Esophagus (tissue), 2 donors: ENCODE results near the gene PKP4. TPM values are rescaled to one million over a fixed set of nuclear protein-coding genes. Genes with fewer than 3 reads are reported as not detected.
A peak's percentile ranks its signal among the peaks of the same experiment; 100 is the strongest.

Experiments used
- H3K27ac ChIP-seq, 2 donors: one replicate each; pipeline ENCODE4 v1.5.1; 2013; ENCODE audit warnings: low read depth in 2 of 2, mild to moderate bottlenecking in 2 of 2, inconsistent platforms in 1 of 2, low read length in 1 of 2, moderate library complexity in 1 of 2
- H3K27me3 ChIP-seq, 2 donors: one replicate each; pipeline ENCODE4 v1.6.1; 2013; ENCODE audit warnings: low read length in 2 of 2, control low read depth in 1 of 2, mild to moderate bottlenecking in 1 of 2; ENCODE audit not compliant: insufficient read depth in 2 of 2, control insufficient read depth in 1 of 2
- H3K36me3 ChIP-seq, 2 donors: one replicate each; pipeline ENCODE4 v1.6.1; 2013; ENCODE audit warnings: low read length in 1 of 2; ENCODE audit not compliant: control insufficient read depth in 2 of 2, insufficient read depth in 2 of 2
- H3K4me1 ChIP-seq, 2 donors: one replicate each; pipeline ENCODE4 v1.6.1; 2013; ENCODE audit warnings: low read length in 1 of 2; ENCODE audit not compliant: control insufficient read depth in 2 of 2, insufficient read depth in 2 of 2
- H3K4me3 ChIP-seq, 2 donors: one replicate each; pipeline ENCODE4 v1.5.1; 2013; ENCODE audit warnings: low read length in 2 of 2, mild to moderate bottlenecking in 2 of 2, low read depth in 1 of 2, moderate library complexity in 1 of 2
- H3K9me3 ChIP-seq, 2 donors: one replicate each; pipeline ENCODE4 v1.6.1; 2013; ENCODE audit warnings: mild to moderate bottlenecking in 2 of 2, low read depth in 1 of 2, low read length in 1 of 2, moderate library complexity in 1 of 2; ENCODE audit not compliant: control insufficient read depth in 2 of 2, insufficient read depth in 1 of 2
- WGBS, 2 donors: extraction: QIAGEN DNeasy Blood & Tissue Kit; methylation state at CpG; one replicate each; pipeline ENCODE4 v1.1.7; 2013; 5-methylcytosine and 5-hydroxymethylcytosine counted together
- polyA plus RNA-seq, 2 donors: library from polyadenylated mRNA; stranded (reverse); fragments of 200-250 nt; gene quantifications; one replicate each; pipeline ENCODE4 v1.2.3, GENCODE V29; 2013
- donor health status: healthy with polysubstance abuse.
- donor health status: Bipolar disorder and iron deficiency.

The PKP4 gene
- polyA plus RNA-seq, 2 donors: 21.5 to 25.8 TPM

GRCh38 chr2:158712791-158713522 is 256.2 kb downstream of the PKP4 start:
- no peaks in the 10 kb centered on the region for H3K4me1 ChIP-seq
- peaks cover 2 to 3% of the 10 kb centered on the region in 2 donors for H3K9me3 ChIP-seq
- whole genome bisulfite sequencing, 2 donors: 91 to 92% methylated on average over 5 of the region's 5 CpGs
- H3K27ac ChIP-seq: no peak overlapping the region
- H3K27me3 ChIP-seq: no peaks in the 10 kb centered on the region
- no peak overlapping the region for H3K4me3 ChIP-seq
- no peaks in the 10 kb centered on the region for H3K36me3 ChIP-seq

GRCh38 chr2:158713523-158714138 is 256.9 kb downstream of the PKP4 start:
- no peaks in the 10 kb centered on the region for H3K27me3 ChIP-seq
- WGBS, 2 donors: 92 to 94% methylated on average over 2 of the region's 2 CpGs
- no peak overlapping the region for H3K27ac ChIP-seq
- no peaks in the 10 kb centered on the region for H3K36me3 ChIP-seq
- H3K4me1 ChIP-seq: no peaks in the 10 kb centered on the region
- H3K4me3 ChIP-seq: no peak overlapping the region
- peaks cover 2 to 3% of the 10 kb centered on the region in 2 donors for H3K9me3 ChIP-seq

- Histone ChIP-seq H3K27ac (peak overlapping the region in 1 of 2 donors; percentile 8), H3K4me1 (no peaks in the 10 kb centered on the region), H3K4me3 (no peak overlapping the region), H3K27me3 (no peaks in the 10 kb centered on the region), H3K36me3 (no peaks in the 10 kb centered on the region), H3K9me3 (peaks cover 2 to 3% of the 10 kb centered on the region in 2 donors)
- 71 to 78% methylated on average over 4 of the region's 4 CpGs for WGBS, 2 donors
Observed at GRCh38 chr2:158714420-158714819, 257.7 kb downstream of the PKP4 start.

GRCh38 chr2:158715357-158715756 is 258.6 kb downstream of the PKP4 start:
- peak overlapping the region in 1 of 2 donors; percentile 45 for H3K27ac ChIP-seq
- no peaks in the 10 kb centered on the region for H3K27me3 ChIP-seq
- no peaks in the 10 kb centered on the region for H3K36me3 ChIP-seq
- no peaks in the 10 kb centered on the region for H3K4me1 ChIP-seq
- peaks cover 2 to 3% of the 10 kb centered on the region in 2 donors for H3K9me3 ChIP-seq
- H3K4me3 ChIP-seq: no peak overlapping the region
- WGBS, 2 donors: 88 to 93% methylated on average over 1 of the region's 1 CpG

- Histone ChIP-seq H3K4me3 (no peak overlapping the region), H3K9me3 (peaks cover 2 to 3% of the 10 kb centered on the region in 2 donors), H3K36me3 (no peaks in the 10 kb centered on the region), H3K4me1 (no peaks in the 10 kb centered on the region), H3K27me3 (no peaks in the 10 kb centered on the region), H3K27ac (peak overlapping the region; percentile 38 to 40)
- WGBS, 2 donors: 66 to 74% methylated on average over 5 of the region's 5 CpGs
Observed at GRCh38 chr2:158716121-158716791, 259.5 kb downstream of the PKP4 start.

GRCh38 chr2:158716921-158717320 is 260.2 kb downstream of the PKP4 start:
- Histone ChIP-seq H3K4me1 (no peaks in the 10 kb centered on the region), H3K27me3 (no peaks in the 10 kb centered on the region), H3K27ac (peak overlapping the region; percentile 40 to 69), H3K9me3 (peaks cover 2 to 3% of the 10 kb centered on the region in 2 donors), H3K36me3 (no peaks in the 10 kb centered on the region), H3K4me3 (no peak overlapping the region)
- WGBS, 2 donors: 81 to 87% methylated on average over 10 of the region's 10 CpGs

GRCh38 chr2:158717366-158718195 is 260.8 kb downstream of the PKP4 start:
- WGBS, 2 donors: 86 to 89% methylated on average over 14 of the region's 14 CpGs
- Histone ChIP-seq H3K27me3 (no peaks in the 10 kb centered on the region), H3K36me3 (no peaks in the 10 kb centered on the region), H3K4me1 (peaks cover under 1 to 4% of the 10 kb centered on the region in 2 donors), H3K9me3 (peaks cover 2 to 3% of the 10 kb centered on the region in 2 donors), H3K27ac (peak overlapping the region in 1 of 2 donors; percentile 40), H3K4me3 (no peak overlapping the region)

GRCh38 chr2:158718196-158718585 is 261.4 kb downstream of the PKP4 start:
- Histone ChIP-seq H3K4me1 (peaks cover 2 to 10% of the 10 kb centered on the region in 2 donors), H3K27me3 (no peaks in the 10 kb centered on the region), H3K36me3 (no peaks in the 10 kb centered on the region), H3K9me3 (peaks cover 2 to 3% of the 10 kb centered on the region in 2 donors), H3K27ac (no peak overlapping the region), H3K4me3 (no peak overlapping the region)

GRCh38 chr2:158718851-158719250 is 262.1 kb downstream of the PKP4 start:
- Histone ChIP-seq H3K27ac (no peak overlapping the region), H3K9me3 (peaks cover 2 to 3% of the 10 kb centered on the region in 2 donors), H3K36me3 (no peaks in the 10 kb centered on the region), H3K4me3 (no peak overlapping the region), H3K27me3 (no peaks in the 10 kb centered on the region), H3K4me1 (peaks cover 2 to 15% of the 10 kb centered on the region in 2 donors)
- WGBS, 2 donors: 89 to 93% methylated on average over 5 of the region's 5 CpGs
